Mammary epithelial cell (primary cell): Measurements from ENCODE around the gene WDR72.

Experiments used
- CTCF ChIP-seq, 2 donors: IDR thresholded peaks in 1 of 2; conservative IDR thresholded peaks in 1 of 2; 2 replicates each; pipeline ENCODE4 v1.5.1; 2011 to 2012; ENCODE audit warnings: inconsistent platforms in 2 of 2, low read length in 2 of 2, mild to moderate bottlenecking in 2 of 2, control low read depth in 1 of 2, low read depth in 1 of 2; ENCODE audit not compliant: insufficient read depth in 1 of 2; ENCODE audit errors: extremely low read depth in 1 of 2
- EZH2 ChIP-seq: IDR thresholded peaks from 2 replicates; pipeline ENCODE4 v1.6.1; 2012; ENCODE audit warnings: low read length, inconsistent platforms, borderline replicate concordance

- TF ChIP-seq CTCF (conservative IDR thresholded peaks at IDR 0.05 in 1 of 2, IDR thresholded peaks at IDR 0.05 in 1 of 2; ENCODE audit: extremely low read depth in 1 of 2, insufficient read depth in 1 of 2, low read depth in 1 of 2, low read length in 2 of 2) = no peak
- TF ChIP-seq EZH2 = no peak
These were observed 248.3 kb downstream of the WDR72 start for GRCh38 chr15:53511175-53511574.
